GM19035 (cell line): ENCODE measurements around the gene MRPL14.
A peak's percentile ranks its signal among the peaks of the same experiment; 100 is the strongest.
"Not testable (repeated sequence)": the region's sequence is repeated elsewhere in the genome, so short reads cannot be mapped to it uniquely, and the experiment has no call there.

Experiments
- ATAC-seq: cut with Tn5 transposase; IDR thresholded peaks from one replicate; pipeline ENCODE4 v1.9.1; 2021; ENCODE audit not compliant: unreplicated experiment

Gene MRPL14

DNA sequence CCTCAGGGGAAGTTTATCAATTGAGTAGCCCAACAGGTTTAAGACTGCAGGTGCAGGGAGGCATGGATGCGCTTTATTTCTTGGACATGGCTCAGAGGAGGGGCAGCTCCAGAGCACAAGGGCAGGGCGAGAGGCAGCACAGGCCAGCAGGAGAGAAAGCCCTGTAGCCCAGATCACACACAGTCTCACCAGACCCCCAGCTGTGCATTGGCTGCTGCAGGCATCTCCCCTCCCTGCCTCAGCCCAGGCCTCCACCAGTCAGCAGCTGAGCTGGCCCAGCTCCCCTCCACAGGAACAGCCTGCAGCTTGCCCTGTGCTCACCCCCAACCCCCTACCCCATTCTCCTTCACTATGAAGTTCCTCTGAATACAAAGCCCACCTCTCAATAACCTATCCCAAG is 24.7 kb downstream of the MRPL14 start:
- no peak for ATAC-seq

DNA sequence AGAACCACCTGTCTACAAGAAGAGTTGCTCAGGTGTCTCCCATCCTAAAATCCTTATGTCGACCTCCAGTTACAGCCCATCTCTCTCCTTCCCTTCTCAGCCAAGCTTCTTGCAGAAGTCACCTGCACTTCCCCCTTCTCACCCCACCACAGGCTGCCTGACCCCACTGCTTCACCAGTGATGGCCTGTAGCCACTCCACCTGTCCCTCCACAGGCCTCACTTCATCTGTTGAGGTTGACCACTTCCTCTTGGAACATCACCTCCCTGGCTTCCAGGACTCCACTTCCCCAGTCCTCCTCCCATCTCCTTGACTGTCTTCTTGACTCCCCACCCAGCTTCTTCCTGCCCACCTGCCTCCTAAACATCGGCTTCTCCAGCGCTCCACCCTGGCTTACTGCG is 25.4 kb downstream of the MRPL14 start:
- ATAC-seq = no peak

DNA sequence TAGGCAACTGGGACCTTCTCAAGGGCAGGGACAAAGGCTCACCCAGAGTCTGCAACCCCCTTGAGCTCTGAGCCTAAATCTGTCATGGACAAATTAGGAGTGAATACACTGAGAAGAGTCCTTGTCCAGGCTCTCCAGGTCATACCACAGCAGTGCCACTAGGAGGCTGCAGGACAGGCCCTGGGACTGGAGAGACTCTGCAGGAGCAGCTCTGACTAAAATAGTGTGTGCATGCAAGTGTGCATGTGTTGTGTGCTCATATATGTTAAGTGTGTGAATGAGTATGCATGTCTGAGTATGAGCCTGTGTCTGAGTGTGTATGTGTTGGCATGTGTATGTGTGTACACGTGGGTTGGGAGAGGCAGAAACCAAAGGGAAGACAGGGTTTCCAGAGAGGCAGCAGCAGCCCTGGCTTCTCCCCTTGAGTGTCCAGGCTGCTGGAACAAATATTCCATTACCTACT is 27.1 kb downstream of the MRPL14 start:
- no peak for ATAC-seq

DNA sequence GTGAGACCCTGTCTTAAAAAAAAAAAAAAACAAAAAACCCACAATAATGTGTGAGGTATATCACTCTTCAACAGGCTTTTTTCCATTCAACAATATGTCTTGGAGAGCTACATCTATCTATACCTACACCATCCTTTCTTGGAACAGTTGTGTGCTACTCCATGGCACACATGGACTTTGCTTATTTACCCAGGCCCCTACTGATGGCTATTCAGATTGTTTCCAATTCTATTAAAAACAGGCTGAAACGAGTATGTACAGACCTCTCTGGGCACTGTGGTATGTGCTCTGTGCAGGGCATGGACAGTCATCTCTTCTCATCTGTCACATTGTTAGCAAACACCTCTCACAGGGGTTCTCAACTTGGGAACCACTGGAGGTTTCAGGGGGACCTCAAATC is 28.1 kb downstream of the MRPL14 start:
- ATAC-seq = no peak

DNA sequence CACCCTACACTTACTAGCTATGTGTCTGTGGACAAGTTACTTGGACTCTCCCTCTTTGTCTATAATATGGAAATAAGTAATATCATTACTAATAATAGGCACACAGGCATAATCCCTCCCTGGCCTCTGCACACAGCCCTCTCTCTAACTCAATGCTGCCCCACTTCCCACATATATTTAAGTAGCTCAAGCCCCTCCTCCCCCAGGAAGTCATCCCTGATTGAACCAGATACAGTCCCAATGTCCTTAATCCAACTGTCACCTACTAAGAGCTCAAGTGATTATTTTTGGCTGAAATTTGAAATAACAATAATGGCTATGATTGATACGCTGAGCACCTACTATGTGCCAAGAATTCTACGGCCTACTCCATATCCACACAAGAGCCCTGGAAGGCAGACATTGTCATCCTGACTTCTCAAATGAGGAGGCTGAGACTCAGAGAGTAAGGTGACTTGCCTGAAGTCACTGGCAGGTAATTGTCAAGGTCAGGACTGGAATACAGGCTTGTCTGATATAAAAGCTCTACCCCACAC is 29.4 kb downstream of the MRPL14 start:
- no peak for ATAC-seq

DNA sequence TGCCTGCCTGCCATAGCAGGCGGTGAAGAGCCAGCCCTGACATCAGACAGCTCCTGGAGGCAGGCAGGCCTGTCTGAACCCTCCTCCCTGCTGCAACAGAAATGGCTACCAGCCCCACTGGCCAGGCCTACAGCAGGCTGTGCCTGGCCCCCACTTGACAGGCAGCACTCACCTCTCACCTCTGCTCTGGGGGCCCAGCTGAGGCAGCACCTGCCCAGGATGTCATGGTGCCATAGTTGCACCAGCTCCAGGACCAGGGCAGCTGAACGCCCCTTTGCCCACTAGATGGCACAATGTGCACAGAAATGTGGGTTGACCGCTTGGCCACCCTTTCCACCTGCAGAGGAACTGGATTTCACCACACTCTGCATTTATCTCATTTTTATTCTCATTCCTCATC is 30.6 kb downstream of the MRPL14 start:
- peak; percentile 63 for ATAC-seq

DNA sequence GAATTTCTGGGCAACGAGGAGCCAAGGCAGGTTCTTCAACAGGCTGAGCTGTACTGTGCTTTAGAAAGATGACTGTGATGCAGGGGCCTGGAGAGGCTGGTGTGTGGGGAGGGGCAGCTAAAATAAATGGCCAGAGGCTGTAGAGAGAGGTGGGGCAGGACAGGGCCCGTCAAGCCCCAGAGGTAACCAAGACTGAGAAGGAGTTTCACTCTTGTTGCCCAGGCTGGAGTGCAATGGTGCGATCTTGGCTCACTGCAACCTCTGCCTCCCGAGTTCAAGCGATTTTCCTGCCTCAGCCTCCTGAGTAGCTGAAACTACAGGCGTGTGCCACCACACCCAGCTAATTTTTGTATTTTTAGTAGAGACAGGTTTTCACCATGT is 32.0 kb downstream of the MRPL14 start:
- not testable (repeated sequence) for ATAC-seq

DNA sequence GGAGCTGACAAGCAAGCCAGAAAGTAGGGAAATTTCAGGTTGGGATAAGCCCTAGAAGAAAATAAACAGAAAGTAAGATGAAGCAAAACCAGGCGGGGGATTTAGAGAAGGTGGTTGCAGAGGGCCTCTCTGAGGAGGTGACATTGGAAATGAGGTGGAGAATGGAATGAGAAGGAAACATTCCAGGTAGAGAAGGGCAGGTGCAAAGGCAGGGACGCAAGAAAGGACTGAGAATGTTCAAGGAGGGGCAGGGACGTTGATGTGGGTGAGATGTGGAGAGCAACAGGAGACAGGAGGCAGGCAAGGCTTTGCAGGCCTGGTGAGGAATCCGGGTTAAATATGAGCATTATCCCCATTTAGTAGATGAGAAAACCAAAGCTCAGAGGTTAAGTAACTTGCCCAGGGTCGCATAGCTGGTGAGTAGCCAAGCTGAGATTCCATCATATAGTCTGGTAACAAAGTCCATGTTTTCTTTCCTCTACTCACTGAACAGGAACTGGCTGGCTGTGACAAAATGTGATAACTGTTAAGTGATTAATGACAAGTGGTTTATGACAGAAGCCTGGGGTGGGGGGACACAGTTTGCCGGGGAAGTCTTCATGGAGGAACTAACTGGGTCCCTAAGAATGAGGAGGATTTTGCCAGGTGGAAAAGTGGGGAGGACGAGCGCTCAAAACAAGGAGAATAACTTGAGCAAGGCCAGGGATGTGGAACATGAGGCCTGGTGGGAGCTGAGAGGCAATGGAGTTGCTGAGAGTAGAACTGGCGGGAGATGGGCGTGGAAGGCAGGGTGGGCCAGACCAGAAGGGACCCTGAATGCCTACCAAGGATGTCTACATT is 32.6 kb downstream of the MRPL14 start:
- no peak for ATAC-seq

DNA sequence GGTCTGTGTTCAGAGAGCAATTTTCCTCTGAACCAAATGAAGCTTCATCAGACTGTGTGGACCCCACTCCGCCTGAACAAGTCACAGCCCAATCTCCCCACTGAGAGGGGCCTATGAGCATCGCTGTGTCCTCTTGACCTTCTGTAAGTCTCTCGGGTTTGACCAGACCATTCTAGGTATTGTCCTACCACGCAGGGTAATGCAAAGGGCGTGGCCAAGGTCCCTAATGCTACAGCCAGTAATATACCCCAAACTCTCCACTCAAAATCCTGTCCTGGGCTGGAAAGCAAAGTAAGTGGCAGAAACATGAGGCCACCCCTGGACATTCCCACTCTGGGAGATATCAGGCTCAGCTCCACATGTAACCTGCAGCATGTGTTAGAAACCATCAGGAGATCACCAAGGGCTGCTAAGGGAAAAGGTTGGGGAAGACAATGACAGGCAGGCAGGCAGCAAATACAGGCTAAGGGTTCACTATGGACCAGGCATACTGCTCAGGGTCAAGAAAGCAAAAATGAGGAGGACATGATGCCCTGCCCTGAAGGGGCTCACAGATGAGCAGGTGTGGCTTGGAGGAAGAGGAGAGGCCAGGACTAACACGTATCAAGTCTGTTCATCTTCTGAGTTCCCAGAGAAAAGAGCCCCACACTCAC is 33.4 kb downstream of the MRPL14 start:
- ATAC-seq = no peak

DNA sequence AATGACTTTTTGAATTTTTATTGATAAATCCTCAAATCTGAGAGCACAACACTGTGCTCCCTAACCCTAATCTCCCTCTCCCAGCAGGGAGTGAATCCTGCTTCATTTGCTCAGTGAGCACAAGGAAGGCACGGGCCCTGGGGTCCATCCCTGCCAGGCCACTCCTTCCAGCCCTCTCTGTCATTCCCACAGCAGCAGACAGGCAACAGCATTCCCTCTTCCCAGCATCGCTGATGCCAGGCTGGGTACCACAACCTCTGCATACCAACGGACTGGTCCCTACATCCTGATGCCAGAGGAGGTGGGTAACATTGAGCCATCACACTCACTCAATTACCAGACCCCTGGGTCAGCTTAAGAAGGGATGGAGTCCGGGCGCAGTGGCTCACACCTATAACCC is 34.2 kb downstream of the MRPL14 start:
- ATAC-seq = no peak

DNA sequence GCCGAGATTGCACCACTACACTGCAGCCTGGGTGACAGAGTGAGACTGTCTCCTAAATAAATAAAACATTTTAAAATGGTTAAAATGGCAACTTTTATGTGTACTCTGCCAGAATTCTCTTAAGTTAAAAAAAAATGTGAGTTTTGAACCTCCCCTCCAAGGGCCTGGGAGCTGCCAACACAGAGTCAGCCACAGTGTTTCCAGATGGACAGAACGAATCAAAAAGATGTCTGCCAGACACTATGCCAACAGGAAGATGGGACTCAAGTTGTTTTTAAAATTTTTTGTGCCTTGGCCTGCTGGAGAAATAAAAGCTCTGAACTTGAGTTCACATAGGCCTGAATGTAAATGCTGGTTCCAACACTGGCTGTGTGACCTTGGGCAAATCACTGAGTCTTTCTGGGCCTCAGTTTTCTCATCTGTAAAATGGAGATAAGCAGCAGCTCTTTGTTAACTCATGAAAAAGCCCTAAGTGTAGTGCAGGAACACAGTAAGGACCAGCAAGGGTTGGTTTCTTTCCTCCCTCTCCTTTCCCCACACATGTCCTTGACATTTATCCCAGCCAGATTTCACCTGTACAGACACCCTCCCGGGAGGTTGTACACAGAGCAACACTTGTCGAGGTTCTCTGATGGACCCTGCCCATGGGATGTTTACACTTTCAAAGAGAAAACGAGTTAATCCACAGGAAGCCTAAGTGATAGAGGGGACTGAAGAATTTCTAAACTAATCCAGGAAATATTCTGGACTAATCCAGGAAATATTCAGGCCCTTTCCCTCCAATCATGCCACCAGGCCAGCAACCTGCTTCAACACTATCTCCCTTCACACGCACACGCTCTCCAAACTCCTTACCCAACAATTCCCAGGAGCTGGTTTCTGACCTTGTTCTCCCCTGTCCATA is 35.0 kb downstream of the MRPL14 start:
- no peak for ATAC-seq

DNA sequence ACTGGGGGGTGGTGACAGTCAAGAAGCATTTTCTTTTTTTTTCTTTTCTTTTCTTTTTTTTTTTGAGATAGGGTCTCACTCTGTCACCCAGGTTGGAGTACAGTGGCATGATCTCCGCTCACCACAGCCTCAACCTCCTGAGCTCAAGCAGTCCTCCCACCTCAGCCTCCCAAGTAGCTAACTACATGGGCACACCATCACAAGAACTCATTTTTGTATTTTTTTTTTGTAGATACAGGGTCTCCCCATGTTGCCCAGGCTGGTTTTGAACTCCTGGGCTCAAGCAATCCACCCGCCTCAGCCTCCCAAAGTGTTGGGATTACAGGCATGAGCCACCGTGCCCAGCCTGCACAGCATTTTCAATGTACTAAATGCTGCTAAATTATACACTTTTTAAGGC is 35.9 kb downstream of the MRPL14 start:
- ATAC-seq = not testable (repeated sequence)

DNA sequence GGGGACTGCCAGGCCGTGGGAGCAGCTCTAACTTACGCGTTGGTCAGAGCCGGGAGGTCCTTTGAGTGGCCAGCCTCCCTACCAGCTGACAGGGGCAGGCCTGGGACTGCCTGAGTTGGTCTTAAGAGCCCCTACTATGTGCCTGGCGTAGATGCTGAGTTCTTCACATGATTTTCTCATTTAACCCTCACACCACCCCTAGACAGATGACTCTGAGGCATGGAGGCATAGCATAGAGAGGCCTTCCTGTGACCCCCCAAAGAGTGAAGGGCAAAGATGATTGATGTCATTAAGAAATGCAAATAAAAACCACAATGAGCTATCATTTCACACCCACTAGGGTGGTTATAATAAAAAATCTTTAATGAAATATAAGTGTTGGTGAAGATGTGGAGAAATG is 36.8 kb downstream of the MRPL14 start:
- ATAC-seq = no peak

DNA sequence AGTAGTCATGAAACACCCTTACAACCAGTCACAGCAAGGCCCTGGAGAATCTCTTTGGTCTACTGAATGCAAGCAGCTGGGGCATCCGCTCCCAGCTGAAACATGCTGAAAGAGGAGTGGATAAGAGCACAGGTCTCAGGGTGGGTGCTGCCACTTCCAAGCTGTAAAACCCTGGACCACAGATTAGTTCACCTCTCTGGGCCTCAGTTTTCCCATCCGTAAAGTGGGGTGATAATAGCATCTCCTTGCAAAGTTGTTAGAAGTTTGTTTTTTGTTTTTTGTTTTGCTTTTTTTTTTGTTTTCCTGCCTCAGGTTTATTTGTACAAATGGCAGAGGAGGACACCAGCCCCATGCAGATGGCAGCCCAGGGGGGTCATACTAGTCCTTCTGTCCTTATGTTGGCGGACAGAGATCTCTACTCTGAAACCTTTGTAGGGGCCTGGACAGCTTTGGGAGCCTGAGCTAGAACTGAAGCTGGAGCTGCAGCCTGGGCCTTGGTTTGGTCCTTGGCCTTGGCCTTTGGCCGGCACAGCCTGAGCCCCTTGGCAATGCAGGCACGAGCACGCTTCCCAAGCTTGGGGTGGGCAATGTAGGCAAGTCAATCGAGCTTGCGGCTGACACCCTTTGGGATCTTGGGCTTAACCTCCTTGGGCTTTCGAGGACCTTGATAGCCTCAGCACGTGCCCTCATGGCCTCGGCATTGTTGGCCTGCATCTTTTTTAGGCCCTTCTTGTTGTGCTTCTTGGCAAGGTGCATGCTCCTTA is 38.2 kb downstream of the MRPL14 start:
- ATAC-seq = no peak

DNA sequence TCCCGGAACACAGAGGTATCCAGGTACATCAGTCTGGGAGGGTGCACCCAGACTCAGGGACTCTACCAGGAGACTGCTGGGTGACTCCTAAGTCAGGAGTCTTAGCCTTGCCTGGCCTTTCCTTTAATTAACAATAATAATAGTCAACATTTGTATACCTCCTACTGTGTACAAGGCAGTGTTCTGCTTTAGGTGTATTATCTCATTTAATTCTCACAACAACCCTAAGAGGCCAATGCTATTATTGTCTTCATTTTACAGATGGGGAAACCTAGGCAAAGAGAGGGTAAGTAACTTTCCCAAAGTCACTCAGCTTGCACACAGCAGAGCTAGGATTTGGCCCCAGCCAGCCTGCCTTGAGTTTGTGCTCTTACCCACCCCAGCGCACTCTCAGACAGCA is 39.6 kb downstream of the MRPL14 start:
- ATAC-seq = no peak

DNA sequence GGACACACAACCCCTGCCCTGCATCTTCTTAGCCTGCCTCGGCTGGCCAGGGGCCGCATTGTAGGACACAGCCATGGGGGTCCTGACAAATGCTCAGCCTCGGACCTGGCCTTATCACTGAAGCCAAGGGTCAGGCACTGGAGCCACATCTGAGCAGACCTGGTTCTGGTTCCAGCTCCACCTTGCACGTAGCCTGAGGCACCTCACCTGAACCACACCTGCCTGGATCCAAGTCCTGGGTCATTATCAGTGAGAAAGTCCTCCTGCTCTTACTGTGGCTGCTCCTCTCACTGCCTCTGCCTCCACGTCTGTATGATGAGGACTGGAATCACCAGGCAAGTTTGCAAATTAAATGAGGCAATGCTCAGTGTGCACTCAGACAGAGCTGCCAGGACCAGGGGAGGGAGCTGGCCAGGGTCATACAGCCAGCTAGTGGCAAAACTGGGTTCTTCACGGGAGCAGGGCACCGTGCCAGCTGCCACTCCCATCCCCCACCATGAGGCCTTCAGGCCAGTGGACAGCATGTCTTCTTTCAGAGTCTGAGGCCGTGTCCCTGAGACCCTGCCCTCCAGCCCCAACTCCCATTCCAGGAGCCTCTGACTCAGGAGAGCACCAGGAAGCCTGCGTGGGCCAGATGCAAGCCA is 40.2 kb downstream of the MRPL14 start:
- no peak for ATAC-seq

DNA sequence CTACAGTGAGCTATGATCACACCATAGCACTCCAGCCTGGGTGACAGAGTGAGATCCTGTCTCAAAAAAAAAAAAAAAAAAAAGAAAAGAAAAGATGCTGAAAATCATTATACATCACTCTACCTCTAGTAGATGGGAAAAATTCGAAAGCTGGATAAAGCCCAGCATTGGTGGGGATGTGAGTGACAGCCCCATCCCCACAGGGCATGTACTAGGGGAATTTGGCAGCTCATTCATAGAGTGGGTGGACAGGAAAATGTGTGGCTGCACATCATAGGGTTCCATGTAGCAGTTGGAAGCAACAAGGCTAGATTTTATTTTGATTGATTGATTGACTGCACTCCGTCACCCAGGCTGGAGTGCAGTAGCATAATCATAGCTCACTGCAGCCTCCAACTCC is 42.0 kb downstream of the MRPL14 start:
- ATAC-seq = no peak

DNA sequence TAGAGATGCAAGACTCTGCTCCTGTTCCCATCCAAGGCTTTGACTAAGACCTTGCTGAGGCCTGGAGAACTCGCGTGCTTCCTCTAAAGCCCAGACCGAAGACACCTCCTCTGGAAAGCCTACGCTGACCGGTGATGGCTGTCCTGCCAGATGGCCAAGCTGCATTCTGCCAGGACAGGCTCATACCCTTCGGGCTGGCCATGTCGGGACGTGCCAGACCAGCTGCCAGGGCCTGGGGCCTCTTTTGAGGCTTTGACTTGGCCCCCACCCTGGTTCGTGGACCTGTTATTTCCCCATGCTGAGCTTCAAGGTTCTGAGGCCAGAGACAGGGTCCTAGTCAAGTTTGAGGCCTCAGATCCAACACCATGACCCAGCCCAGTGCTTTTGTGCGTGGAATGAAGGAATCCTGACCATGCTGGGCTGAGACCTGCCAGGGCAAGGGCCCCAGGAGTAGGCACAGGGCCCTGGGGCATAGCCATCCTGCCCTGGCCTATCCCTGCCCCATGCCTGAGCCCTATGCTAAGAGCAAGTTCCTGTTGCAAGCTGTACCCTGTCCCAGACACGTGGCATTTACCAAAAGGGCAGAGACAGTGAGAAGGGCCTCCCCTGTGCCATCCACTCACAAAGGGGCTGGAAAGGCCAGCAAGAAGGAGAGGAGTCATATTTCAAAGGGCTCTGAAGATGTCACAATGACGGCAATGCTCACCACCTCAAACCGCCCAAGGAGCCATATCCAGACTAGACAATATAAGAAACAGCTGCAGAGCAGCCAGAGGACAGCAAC is 42.8 kb downstream of the MRPL14 start:
- ATAC-seq = no peak

DNA sequence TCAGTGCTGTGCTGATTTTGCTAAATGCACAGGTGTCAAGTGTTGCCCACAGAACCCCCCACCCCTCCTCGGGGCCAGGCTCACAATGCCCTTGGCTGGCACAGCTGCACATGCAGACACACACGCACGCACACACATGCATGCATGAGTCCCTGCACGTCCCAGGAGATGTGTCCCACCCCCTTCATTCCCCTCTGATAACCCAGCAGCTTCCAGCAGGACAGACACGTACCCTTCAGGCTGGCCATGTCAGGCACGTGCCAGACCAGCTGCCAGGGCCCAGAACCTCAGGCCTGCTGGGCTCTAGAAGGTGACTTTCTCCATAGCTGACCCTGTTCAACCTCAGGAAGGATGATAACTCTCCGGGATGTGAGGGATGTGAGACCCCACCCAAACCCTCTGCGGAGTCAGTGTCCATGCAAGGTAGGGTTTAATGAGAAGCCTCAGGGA is 44.4 kb downstream of the MRPL14 start:
- ATAC-seq = no peak
